IMR-90 (cell line): ENCODE results near the gene URI1. TPM values are rescaled to one million over a fixed set of nuclear protein-coding genes. Genes with fewer than 3 reads are reported as not detected.

Experiments used
- ATAC-seq: fragments of 200-7000 bp; cut with Tn5 transposase; 2 replicates; pipeline ENCODE4 v1.9.1; 2020; ENCODE audit warnings: low read depth, mild to moderate bottlenecking, moderate library complexity
- BruUV-seq: library from RNA; stranded (reverse); fragments of 400-500 nt; replicated peaks from 2 replicates; lab custom pipeline; 2021; lab: Mats Ljungman, UMichigan
- CTCF ChIA-PET: fragments of 300-600 bp; formaldehyde crosslinking; extraction: SDS; loops from one replicate; lab custom pipeline; 2021; ENCODE audit warnings: antibody characterized with exemption; lab: Yijun Ruan, JAX
- POLR2A ChIA-PET: fragments of 300-600 bp; sonication (Branson Sonifier 250); formaldehyde crosslinking; loops from one replicate; lab custom pipeline; 2022; ENCODE audit warnings: antibody characterized with exemption; ENCODE audit not compliant: unreplicated experiment; lab: Charles Lee
- DNase-seq: peaks from one replicate; pipeline ENCODE4 v3.0.0; 2013
- H2AFZ ChIP-seq: replicated peaks from 2 replicates; pipeline ENCODE3; 2013; ENCODE audit warnings: low read length, mild to moderate bottlenecking; ENCODE audit not compliant: poor library complexity
- H2AK5ac ChIP-seq: 2 replicates; pipeline ENCODE4 v1.6.1; 2013; ENCODE audit warnings: low read depth, low read length, inconsistent platforms
- H2AK9ac ChIP-seq: replicated peaks from 2 replicates; pipeline ENCODE3; 2013; ENCODE audit warnings: mild to moderate bottlenecking, low read depth, low read length, moderate library complexity; ENCODE audit not compliant: poor library complexity
- H2BK120ac ChIP-seq: 2 replicates; pipeline ENCODE4 v1.6.1; 2013; ENCODE audit warnings: low read depth, low read length, inconsistent platforms
- H2BK15ac ChIP-seq: 3 replicates; pipeline ENCODE4 v1.6.1; 2013; ENCODE audit warnings: low read depth, low read length, inconsistent platforms
- H2BK20ac ChIP-seq: 2 replicates; pipeline ENCODE4 v1.6.1; 2013; ENCODE audit warnings: low read depth, mild to moderate bottlenecking, inconsistent platforms, low read length, moderate library complexity
- H2BK5ac ChIP-seq: 2 replicates; pipeline ENCODE4 v1.6.1; 2013; ENCODE audit warnings: mild to moderate bottlenecking, low read depth, low read length, inconsistent platforms; ENCODE audit not compliant: poor library complexity, severe bottlenecking
- H3K14ac ChIP-seq: replicated peaks from 2 replicates; pipeline ENCODE4 v1.6.1; 2013; ENCODE audit warnings: low read depth, low read length, inconsistent platforms
- H3K18ac ChIP-seq: 2 replicates; pipeline ENCODE4 v1.6.1; 2013; ENCODE audit warnings: low read depth, low read length, control low read depth
- H3K23ac ChIP-seq: 2 replicates; pipeline ENCODE4 v1.6.1; 2013; ENCODE audit warnings: low read depth, low read length, inconsistent platforms
- H3K27ac ChIP-seq: 2 replicates; pipeline ENCODE4 v1.5.1; 2013; ENCODE audit warnings: mild to moderate bottlenecking, control low read depth, low read length; ENCODE audit not compliant: insufficient read depth
- H3K27me3 ChIP-seq: 2 replicates; pipeline ENCODE4 v1.6.1; 2013; ENCODE audit warnings: low read length; ENCODE audit not compliant: control insufficient read depth, insufficient read depth
- H3K36me3 ChIP-seq: 2 replicates; pipeline ENCODE4 v1.6.1; 2013; ENCODE audit warnings: low read length, mixed read lengths; ENCODE audit not compliant: control insufficient read depth, insufficient read depth
- H3K4ac ChIP-seq: 2 replicates; pipeline ENCODE4 v1.6.1; 2013; ENCODE audit warnings: low read depth, low read length, inconsistent platforms
- H3K4me1 ChIP-seq: 2 replicates; pipeline ENCODE4 v1.6.1; 2013; ENCODE audit warnings: low read length, mixed read lengths; ENCODE audit not compliant: control insufficient read depth, insufficient read depth
- H3K4me2 ChIP-seq: 2 replicates; pipeline ENCODE4 v1.6.1; 2013; ENCODE audit warnings: low read depth, mild to moderate bottlenecking, control low read depth, low read length, moderate library complexity
- H3K4me3 ChIP-seq: 2 replicates; pipeline ENCODE4 v1.5.1; 2013; ENCODE audit warnings: low read depth, mild to moderate bottlenecking, control low read depth, low read length, moderate library complexity; ENCODE audit not compliant: insufficient read depth
- H3K56ac ChIP-seq: 2 replicates; pipeline ENCODE4 v1.6.1; 2013; ENCODE audit warnings: low read length, inconsistent platforms; ENCODE audit not compliant: insufficient read depth; ENCODE audit errors: extremely low read depth
- H3K79me1 ChIP-seq, 2 experiments: 2 replicates each; pipeline ENCODE4 v1.6.1; 2013; ENCODE audit warnings: low read length in 2 of 2, inconsistent platforms in 1 of 2, low read depth in 1 of 2
- H3K9ac ChIP-seq: 2 replicates; pipeline ENCODE4 v1.6.1; 2013; ENCODE audit warnings: low read depth, low read length, control low read depth
- H3K9me1 ChIP-seq: 2 replicates; pipeline ENCODE4 v1.6.1; 2013; ENCODE audit warnings: low read length, inconsistent platforms; ENCODE audit not compliant: insufficient read depth
- H3K9me3 ChIP-seq: 2 replicates; pipeline ENCODE4 v1.6.1; 2013; ENCODE audit warnings: low read length; ENCODE audit not compliant: control insufficient read depth, insufficient read depth
- H4K20me1 ChIP-seq: 2 replicates; pipeline ENCODE4 v1.6.1; 2013; ENCODE audit warnings: low read length, inconsistent platforms; ENCODE audit not compliant: insufficient read depth
- H4K5ac ChIP-seq: 2 replicates; pipeline ENCODE4 v1.6.1; 2013; ENCODE audit warnings: mild to moderate bottlenecking, low read depth, low read length, control low read depth
- H4K8ac ChIP-seq, 2 experiments: 2 replicates each; pipeline ENCODE4 v1.6.1; 2013; ENCODE audit warnings: low read depth in 2 of 2, low read length in 2 of 2, control low read depth in 1 of 2, inconsistent platforms in 1 of 2
- H4K91ac ChIP-seq: 2 replicates; pipeline ENCODE4 v1.6.1; 2013; ENCODE audit warnings: low read depth, low read length, inconsistent platforms; ENCODE audit not compliant: insufficient read depth
- BHLHE40 ChIP-seq: fragments of 150-350 bp; IDR thresholded peaks from 2 replicates; pipeline ENCODE4 v1.6.1; 2016; ENCODE audit warnings: mild to moderate bottlenecking, low read depth, low read length
- CEBPB ChIP-seq: IDR thresholded peaks from 2 replicates; pipeline ENCODE4 v1.6.1; 2012; ENCODE audit warnings: low read depth, low read length, improper control_type of control experiment
- CHD1 ChIP-seq: IDR thresholded peaks from 2 replicates; pipeline ENCODE4 v1.6.1; 2012; ENCODE audit warnings: low read depth, low read length, improper control_type of control experiment
- FOS ChIP-seq: fragments of 150-350 bp; IDR thresholded peaks from 2 replicates; pipeline ENCODE4 v1.6.1; 2016; ENCODE audit warnings: low read depth, low read length
- MAZ ChIP-seq: IDR thresholded peaks from 2 replicates; pipeline ENCODE4 v1.6.1; 2012; ENCODE audit warnings: low read depth, mild to moderate bottlenecking, low read length, improper control_type of control experiment, moderate library complexity, borderline replicate concordance
- MXI1 ChIP-seq: IDR thresholded peaks from 2 replicates; pipeline ENCODE4 v1.6.1; 2012; ENCODE audit warnings: low read depth, mild to moderate bottlenecking, low read length, moderate library complexity, borderline replicate concordance
- POLR2A ChIP-seq: IDR thresholded peaks from 2 replicates; pipeline ENCODE4 v1.6.1; 2012; ENCODE audit warnings: mild to moderate bottlenecking, low read depth, low read length
- RFX5 ChIP-seq: IDR thresholded peaks from 2 replicates; pipeline ENCODE4 v1.8.0; 2012; ENCODE audit warnings: low read depth, mild to moderate bottlenecking, low read length, moderate library complexity
- SMC3 ChIP-seq: fragments of 150-350 bp; IDR thresholded peaks from 2 replicates; pipeline ENCODE4 v1.6.1; 2016; ENCODE audit warnings: low read depth, mild to moderate bottlenecking, antibody characterized with exemption, low read length, moderate library complexity
- WGBS, 2 experiments: methylation state at CpG; one replicate each; pipeline versions ENCODE4 v1.1.5 to v1.1.7; 2013; ENCODE audit warnings: missing lambda C conversion rate in 2 of 2; ENCODE audit not compliant: insufficient read length in 1 of 2; ENCODE audit errors: extremely low coverage in 2 of 2; 5-methylcytosine and 5-hydroxymethylcytosine counted together
- dilution Hi-C: fragments of 300-500 bp; cut with HindIII; formaldehyde crosslinking; loops from one replicate; pipeline ENCODE4 v1.14.3; 2018; ENCODE audit warnings: low sequenced_read_pairs; ENCODE audit not compliant: unreplicated experiment
- in situ Hi-C: fragments of 300-500 bp; cut with MboI; formaldehyde crosslinking; loops from 3 replicates; pipeline ENCODE4 v1.14.3; 2019; ENCODE audit warnings: low sequenced_read_pairs, inconsistent platforms, mixed read lengths
- intact Hi-C: fragments of 100-400 bp; cut with micrococcal nuclease; formaldehyde crosslinking; loops from 2 replicates; pipeline ENCODE4 v1.10.0; 2022
- polyA plus RNA-seq, 3 experiments: library from polyadenylated mRNA; depleted of rRNA; stranded (reverse); fragments of >200 nt; gene quantifications; 2 replicates each; pipeline ENCODE4 v1.2.3, GENCODE V29; 2012; ENCODE audit warnings: low replicate concordance in 1 of 3
- total RNA-seq: library from RNA; depleted of rRNA; stranded (reverse); fragments of >200 nt; gene quantifications from 2 replicates; pipeline ENCODE4 v1.2.3, GENCODE V29; 2012
- TF ChIP-seq, protein P1 (sequence below): fragments of 150-350 bp; IDR thresholded peaks from 2 replicates; pipeline ENCODE4 v1.6.1; 2017; ENCODE audit warnings: mild to moderate bottlenecking, antibody characterized with exemption, low read length, low read depth

The URI1 gene
- total and polyA plus RNA-seq, 2 of the 4 experiments (the other 2 are of a cell fraction), result 43.2 to 45.3 TPM

DNA sequence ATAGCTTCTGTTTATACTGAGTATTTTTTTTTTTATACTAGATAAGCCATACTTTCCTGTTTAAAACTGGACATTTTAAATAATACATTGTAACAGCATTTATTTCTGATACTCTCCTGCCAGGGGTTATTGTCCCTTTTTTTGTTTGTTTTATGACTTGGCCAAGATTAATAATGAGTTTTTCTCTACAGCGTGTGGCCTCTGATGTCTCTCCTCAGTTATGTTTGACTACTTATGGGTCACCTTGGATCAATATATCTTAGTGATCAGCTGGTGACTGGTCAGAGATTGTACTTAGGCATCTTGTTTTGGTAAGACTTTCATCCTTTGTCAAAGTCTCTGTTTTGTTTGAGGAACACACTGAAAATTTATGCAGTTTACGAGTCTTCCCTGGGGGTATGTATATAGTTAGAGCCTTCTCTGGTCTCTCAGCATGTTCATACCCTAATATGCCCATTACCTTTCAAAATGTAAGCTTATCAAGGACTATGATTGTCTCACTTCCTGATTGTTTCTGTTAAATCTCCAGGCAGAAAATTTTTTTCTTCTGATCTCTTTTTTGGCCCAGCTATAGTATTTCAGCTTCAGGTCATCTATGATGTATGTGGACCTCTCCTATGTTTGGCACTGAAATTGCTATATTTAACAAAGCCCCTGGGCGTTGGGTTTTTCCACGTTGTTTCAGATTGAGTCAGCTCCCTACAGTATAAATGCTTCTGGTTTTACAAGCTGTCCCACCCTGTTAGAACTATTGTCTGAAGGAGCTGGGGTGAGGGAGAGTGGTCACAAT lies 87.9 kb downstream of the URI1 start:
- TF ChIP-seq CEBPB, result no peak
- no peak for TF ChIP-seq MXI1
- no peak for TF ChIP-seq CHD1
- TF ChIP-seq, protein P1, sequence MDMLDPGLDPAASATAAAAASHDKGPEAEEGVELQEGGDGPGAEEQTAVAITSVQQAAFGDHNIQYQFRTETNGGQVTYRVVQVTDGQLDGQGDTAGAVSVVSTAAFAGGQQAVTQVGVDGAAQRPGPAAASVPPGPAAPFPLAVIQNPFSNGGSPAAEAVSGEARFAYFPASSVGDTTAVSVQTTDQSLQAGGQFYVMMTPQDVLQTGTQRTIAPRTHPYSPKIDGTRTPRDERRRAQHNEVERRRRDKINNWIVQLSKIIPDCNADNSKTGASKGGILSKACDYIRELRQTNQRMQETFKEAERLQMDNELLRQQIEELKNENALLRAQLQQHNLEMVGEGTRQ, result no peak
- TF ChIP-seq POLR2A, result no peak
- no peak for TF ChIP-seq BHLHE40
- no peak for TF ChIP-seq MAZ
- TF ChIP-seq RFX5, result no peak
- TF ChIP-seq FOS, result no peak
- TF ChIP-seq SMC3, result no peak
- Histone ChIP-seq H4K20me1 (no peaks in the 10 kb centered on the region), H2AFZ (no peak overlapping the region), H3K36me3 (no peaks in the 10 kb centered on the region), H3K18ac (no peak overlapping the region), H2BK120ac (no peak overlapping the region), H3K9ac (no peak overlapping the region), H4K91ac (no peak overlapping the region), H2AK5ac (no peak overlapping the region), H3K14ac (no peak overlapping the region), H4K5ac (no peak overlapping the region; the same call in 1 of the 2 replicates), H3K23ac (no peak overlapping the region), H2AK9ac (no peak overlapping the region), H3K27ac (no peak overlapping the region), H3K9me3 (no peaks in the 10 kb centered on the region), H3K9me1 (no peaks in the 10 kb centered on the region), H3K4me3 (no peak overlapping the region), H3K4me1 (no peaks in the 10 kb centered on the region), H2BK20ac (no peak overlapping the region), H3K4me2 (no peak overlapping the region), H3K4ac (no peak overlapping the region), H4K8ac (no peak overlapping the region), H2BK15ac (no peak overlapping the region), H2BK5ac (no peak overlapping the region), H3K56ac (no peak overlapping the region), H3K27me3 (no peaks in the 10 kb centered on the region), H3K79me1 (0 out of 4 replicates have a peak, but pooled peaks cover 0 to 4% of the 10 kb centered on the region in 2 experiments)
- ATAC-seq, result no peak
- ChIA-PET CTCF (interaction anchor here (0.8 kb wide), 1 partner anchor 259 kb away, joined by 3 read pairs; no protein-coding TSS in a partner anchor), POLR2A (no interaction called here)
- dilution Hi-C loops, result no loop called here
- intact Hi-C loops, result no loop called here
- peak; percentile 56 for DNase-seq
- in situ Hi-C loops, result no loop called here
- no CpG with 5 or more reads among the region's 4 CpGs for WGBS, 2 experiments
- no TSS peak for BruUV-seq
